ENCODE results near the gene GADD45B.

GRCh38 chr19:2454199-2454961 is 21.5 kb upstream of the GADD45B start:
- TF ChIP-seq, protein P1, sequence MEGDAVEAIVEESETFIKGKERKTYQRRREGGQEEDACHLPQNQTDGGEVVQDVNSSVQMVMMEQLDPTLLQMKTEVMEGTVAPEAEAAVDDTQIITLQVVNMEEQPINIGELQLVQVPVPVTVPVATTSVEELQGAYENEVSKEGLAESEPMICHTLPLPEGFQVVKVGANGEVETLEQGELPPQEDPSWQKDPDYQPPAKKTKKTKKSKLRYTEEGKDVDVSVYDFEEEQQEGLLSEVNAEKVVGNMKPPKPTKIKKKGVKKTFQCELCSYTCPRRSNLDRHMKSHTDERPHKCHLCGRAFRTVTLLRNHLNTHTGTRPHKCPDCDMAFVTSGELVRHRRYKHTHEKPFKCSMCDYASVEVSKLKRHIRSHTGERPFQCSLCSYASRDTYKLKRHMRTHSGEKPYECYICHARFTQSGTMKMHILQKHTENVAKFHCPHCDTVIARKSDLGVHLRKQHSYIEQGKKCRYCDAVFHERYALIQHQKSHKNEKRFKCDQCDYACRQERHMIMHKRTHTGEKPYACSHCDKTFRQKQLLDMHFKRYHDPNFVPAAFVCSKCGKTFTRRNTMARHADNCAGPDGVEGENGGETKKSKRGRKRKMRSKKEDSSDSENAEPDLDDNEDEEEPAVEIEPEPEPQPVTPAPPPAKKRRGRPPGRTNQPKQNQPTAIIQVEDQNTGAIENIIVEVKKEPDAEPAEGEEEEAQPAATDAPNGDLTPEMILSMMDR (IDR thresholded peaks at IDR 0.05), result no peak
- no peak for TF ChIP-seq POLR2AphosphoS5 (IDR thresholded peaks at IDR 0.05; ENCODE audit: low read depth, low read length)
- no peak for TF ChIP-seq SIN3A (IDR thresholded peaks at IDR 0.05; ENCODE audit: borderline replicate concordance, insufficient read depth, low read depth, low read length)
- TF ChIP-seq, protein P2, sequence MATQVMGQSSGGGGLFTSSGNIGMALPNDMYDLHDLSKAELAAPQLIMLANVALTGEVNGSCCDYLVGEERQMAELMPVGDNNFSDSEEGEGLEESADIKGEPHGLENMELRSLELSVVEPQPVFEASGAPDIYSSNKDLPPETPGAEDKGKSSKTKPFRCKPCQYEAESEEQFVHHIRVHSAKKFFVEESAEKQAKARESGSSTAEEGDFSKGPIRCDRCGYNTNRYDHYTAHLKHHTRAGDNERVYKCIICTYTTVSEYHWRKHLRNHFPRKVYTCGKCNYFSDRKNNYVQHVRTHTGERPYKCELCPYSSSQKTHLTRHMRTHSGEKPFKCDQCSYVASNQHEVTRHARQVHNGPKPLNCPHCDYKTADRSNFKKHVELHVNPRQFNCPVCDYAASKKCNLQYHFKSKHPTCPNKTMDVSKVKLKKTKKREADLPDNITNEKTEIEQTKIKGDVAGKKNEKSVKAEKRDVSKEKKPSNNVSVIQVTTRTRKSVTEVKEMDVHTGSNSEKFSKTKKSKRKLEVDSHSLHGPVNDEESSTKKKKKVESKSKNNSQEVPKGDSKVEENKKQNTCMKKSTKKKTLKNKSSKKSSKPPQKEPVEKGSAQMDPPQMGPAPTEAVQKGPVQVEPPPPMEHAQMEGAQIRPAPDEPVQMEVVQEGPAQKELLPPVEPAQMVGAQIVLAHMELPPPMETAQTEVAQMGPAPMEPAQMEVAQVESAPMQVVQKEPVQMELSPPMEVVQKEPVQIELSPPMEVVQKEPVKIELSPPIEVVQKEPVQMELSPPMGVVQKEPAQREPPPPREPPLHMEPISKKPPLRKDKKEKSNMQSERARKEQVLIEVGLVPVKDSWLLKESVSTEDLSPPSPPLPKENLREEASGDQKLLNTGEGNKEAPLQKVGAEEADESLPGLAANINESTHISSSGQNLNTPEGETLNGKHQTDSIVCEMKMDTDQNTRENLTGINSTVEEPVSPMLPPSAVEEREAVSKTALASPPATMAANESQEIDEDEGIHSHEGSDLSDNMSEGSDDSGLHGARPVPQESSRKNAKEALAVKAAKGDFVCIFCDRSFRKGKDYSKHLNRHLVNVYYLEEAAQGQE (IDR thresholded peaks at IDR 0.05; ENCODE audit: insufficient read depth in 1 of 2, low read depth in 2 of 2, low read length in 1 of 2), result no peak

Measured in Panc1 (cell line).